Panc1 (cell line): ENCODE data around the gene MAGI1. TPM values are rescaled to one million over a fixed set of nuclear protein-coding genes. Genes with fewer than 3 reads are reported as not detected.

Experiments used
- ATAC-seq: fragments of 200-7000 bp; cut with Tn5 transposase; 2 replicates; pipeline ENCODE4 v1.9.1; 2020; ENCODE audit warnings: mild to moderate bottlenecking, moderate library complexity
- BruUV-seq: library from RNA; stranded (reverse); fragments of 400-500 nt; replicated peaks from 2 replicates; lab custom pipeline; 2021; lab: Mats Ljungman, UMichigan
- CTCF ChIA-PET: fragments of 300-600 bp; sonication (Branson Sonifier 250); formaldehyde crosslinking; loops from one replicate; lab custom pipeline; 2022; ENCODE audit warnings: antibody characterized with exemption; lab: Charles Lee
- POLR2A ChIA-PET: fragments of 300-600 bp; sonication (Branson Sonifier 250); formaldehyde crosslinking; loops from one replicate; lab custom pipeline; 2022; ENCODE audit warnings: antibody characterized with exemption; lab: Charles Lee
- DNase-seq: peaks from one replicate; pipeline ENCODE4 v3.0.0-alpha.2; 2010; ENCODE audit warnings: low read depth, low spot score
- H3K27ac ChIP-seq: 2 replicates; pipeline ENCODE4 v1.5.1; 2011; ENCODE audit warnings: mild to moderate bottlenecking, low read length, inconsistent platforms
- H3K27me3 ChIP-seq: fragments of 200-500 bp; sonication (Bioruptor generic); 2 replicates; pipeline ENCODE4 v1.6.0; 2014; ENCODE audit warnings: low read length, inconsistent platforms; ENCODE audit not compliant: control insufficient read depth, insufficient read depth
- H3K36me3 ChIP-seq: fragments of 200-500 bp; sonication (Bioruptor generic); 2 replicates; pipeline ENCODE4 v1.5.1; 2014; ENCODE audit warnings: inconsistent platforms, mild to moderate bottlenecking, low read length, moderate library complexity; ENCODE audit not compliant: control insufficient read depth, insufficient read depth
- H3K4me1 ChIP-seq: 2 replicates; pipeline ENCODE4 v1.5.1; 2011; ENCODE audit warnings: inconsistent platforms, mild to moderate bottlenecking, low read length, moderate library complexity; ENCODE audit not compliant: control insufficient read depth, insufficient read depth
- H3K4me3 ChIP-seq, 2 experiments: 2 replicates each; pipeline ENCODE4 v1.5.1; 2011 to 2012; ENCODE audit warnings: low read depth in 2 of 2, low read length in 2 of 2, mild to moderate bottlenecking in 2 of 2, inconsistent platforms in 1 of 2, moderate library complexity in 1 of 2
- H3K9me3 ChIP-seq: fragments of 200-500 bp; sonication (Bioruptor generic); 2 replicates; pipeline ENCODE4 v1.5.1; 2014; ENCODE audit warnings: low read depth, mild to moderate bottlenecking, inconsistent platforms, low read length, moderate library complexity; ENCODE audit not compliant: control insufficient read depth, insufficient read depth
- CTCF ChIP-seq: fragments of 450-650 bp; IDR thresholded peaks from 2 replicates; pipeline ENCODE4 v1.5.1; 2017; ENCODE audit warnings: mild to moderate bottlenecking
- POLR2AphosphoS5 ChIP-seq: IDR thresholded peaks from 2 replicates; pipeline ENCODE4 v1.6.1; 2012; ENCODE audit warnings: mild to moderate bottlenecking, low read depth, low read length, moderate library complexity
- REST ChIP-seq, 2 experiments: IDR thresholded peaks; 2 replicates each; pipeline ENCODE4 v1.6.1; 2011 to 2012; ENCODE audit warnings: low read depth in 2 of 2, control low read depth in 1 of 2, low read length in 1 of 2, mild to moderate bottlenecking in 1 of 2, moderate library complexity in 1 of 2; ENCODE audit not compliant: insufficient read depth in 1 of 2
- SIN3A ChIP-seq: IDR thresholded peaks from 2 replicates; pipeline ENCODE4 v1.6.1; 2012; ENCODE audit warnings: low read depth, mild to moderate bottlenecking, low read length, moderate library complexity, borderline replicate concordance; ENCODE audit not compliant: insufficient read depth
- TCF7L2 ChIP-seq: IDR thresholded peaks from 2 replicates; pipeline ENCODE4 v1.6.1; 2011; ENCODE audit warnings: mild to moderate bottlenecking, low read depth, low read length, inconsistent platforms
- in situ Hi-C: cut with HindIII; loops from 2 replicates; pipeline ENCODE4 v1.10.0; 2016; ENCODE audit warnings: low sequenced_read_pairs, low pct_unique_long_range_greater_than_20kb
- intact Hi-C: fragments of 100-400 bp; cut with micrococcal nuclease; formaldehyde crosslinking; loops from one replicate; pipeline ENCODE4 v1.10.0; 2022; ENCODE audit not compliant: unreplicated experiment
- total RNA-seq: library from RNA; stranded (reverse); gene quantifications from one replicate; pipeline ENCODE4 v1.2.1, GENCODE V29; 2021; ENCODE audit not compliant: unreplicated experiment

The MAGI1 gene
- total RNA-seq, 1 experiment from 2014 or later: 9.5 TPM

- DNase-seq (no peak), ATAC-seq (no peak)
- intact Hi-C loops (no loop called here), in situ Hi-C loops (no loop called here)
- BruUV-seq: no TSS peak
- H3K4me1 ChIP-seq: no peaks in the 10 kb centered on the region
- TF ChIP-seq POLR2AphosphoS5 (no peak), SIN3A (no peak)
- H3K4me3 ChIP-seq: no peak overlapping the region
- H3K27me3 ChIP-seq: no peaks in the 10 kb centered on the region
- H3K36me3 ChIP-seq: no peaks in the 10 kb centered on the region
- CTCF ChIA-PET: no interaction called here
- no peaks in the 10 kb centered on the region for H3K9me3 ChIP-seq
- POLR2A ChIA-PET: no interaction called here
- H3K27ac ChIP-seq: no peak overlapping the region
Observed at GRCh38 chr3:65664446-65664845, 374.3 kb downstream of the MAGI1 start.

- H3K4me3 ChIP-seq: no peak overlapping the region
- TF ChIP-seq POLR2AphosphoS5 (no peak), REST (IDR thresholded peaks at IDR 0.05; ENCODE audit: insufficient read depth in 1 of 2, low read depth in 2 of 2, low read length in 1 of 2) (no peak), TCF7L2 (no peak), CTCF (no peak), SIN3A (no peak)
- H3K9me3 ChIP-seq: no peaks in the 10 kb centered on the region
- ATAC-seq (no peak), DNase-seq (no peak)
- no peaks in the 10 kb centered on the region for H3K36me3 ChIP-seq
- in situ Hi-C loops: no loop called here
- no peaks in the 10 kb centered on the region for H3K4me1 ChIP-seq
- ChIA-PET POLR2A (no interaction called here), CTCF (no interaction called here)
- intact Hi-C loops: no loop called here
- no TSS peak for BruUV-seq
- H3K27me3 ChIP-seq: no peaks in the 10 kb centered on the region
- no peak overlapping the region for H3K27ac ChIP-seq
Observed at GRCh38 chr3:65662095-65662494, 376.6 kb downstream of the MAGI1 start.

- CTCF ChIA-PET: no interaction called here
- Histone ChIP-seq H3K27me3 (no peaks in the 10 kb centered on the region), H3K9me3 (no peaks in the 10 kb centered on the region), H3K4me1 (no peaks in the 10 kb centered on the region), H3K36me3 (no peaks in the 10 kb centered on the region), H3K4me3 (no peak overlapping the region), H3K27ac (no peak overlapping the region)
- POLR2A ChIA-PET: no interaction called here
- no peak for ATAC-seq
- in situ Hi-C loops (no loop called here), intact Hi-C loops (no loop called here)
- TF ChIP-seq POLR2AphosphoS5 (no peak), REST (IDR thresholded peaks at IDR 0.05; ENCODE audit: insufficient read depth in 1 of 2, low read depth in 2 of 2, low read length in 1 of 2) (no peak), SIN3A (no peak), TCF7L2 (no peak), CTCF (no peak)
- BruUV-seq: no TSS peak
- DNase-seq: no peak
Observed at GRCh38 chr3:65660000-65660598, 378.6 kb downstream of the MAGI1 start.
